HCT116 (cell line): ENCODE results near the gene DMBT1. TPM values are rescaled to one million over a fixed set of nuclear protein-coding genes. Genes with fewer than 3 reads are reported as not detected.

Experiments used
- ATAC-seq: fragments of 200-7000 bp; cut with Tn5 transposase; 2 replicates; pipeline ENCODE4 v1.9.1; 2020; ENCODE audit warnings: mild to moderate bottlenecking, moderate library complexity
- BruUV-seq: library from RNA; stranded (reverse); fragments of 400-500 nt; replicated peaks from 2 replicates; lab custom pipeline; 2021; lab: Mats Ljungman, UMichigan
- CTCF ChIA-PET: fragments of 300-600 bp; sonication (Branson Sonifier 250); formaldehyde crosslinking; loops from one replicate; lab custom pipeline; 2021; ENCODE audit warnings: antibody characterized with exemption; lab: Charles Lee
- POLR2A ChIA-PET: fragments of 300-600, 350-600 bp; sonication (Branson Sonifier 250); formaldehyde crosslinking; loops from one replicate; lab custom pipeline; 2021; ENCODE audit warnings: antibody characterized with exemption; lab: Charles Lee
- RAD21 ChIA-PET, 2 experiments: fragments of 300-600 bp; sonication (Branson Sonifier 250); formaldehyde crosslinking; loops; one replicate each; lab custom pipeline; 2023; ENCODE audit warnings: low total read pairs in 2 of 2; ENCODE audit not compliant: uncharacterized antibody in 2 of 2, unreplicated experiment in 2 of 2, low non-redundant PET in 1 of 2; lab: Charles Lee
- DNase-seq: peaks from one replicate; pipeline ENCODE4 v3.0.0-alpha.2; 2010; ENCODE audit warnings: low read depth, low spot score
- H2AFZ ChIP-seq: fragments of 200-600 bp; shearing (Covaris generic), sonication (generic); 2 replicates; pipeline ENCODE4 v1.6.1; 2017; ENCODE audit warnings: low read depth, mixed run types, mixed read lengths, antibody characterized with exemption, low read length; ENCODE audit not compliant: poor library complexity, severe bottlenecking
- H3K27ac ChIP-seq: 2 replicates; pipeline ENCODE4 v1.5.1; 2012; ENCODE audit warnings: low read depth, low read length
- H3K27me3 ChIP-seq: fragments of 200-600 bp; sonication (generic); 2 replicates; pipeline ENCODE4 v1.6.1; 2016; ENCODE audit warnings: mixed run types, low read length, mixed read lengths; ENCODE audit not compliant: insufficient read depth
- H3K36me3 ChIP-seq, 2 experiments: fragments of 200-500 bp in 1 of 2; fragments of 200-600 bp in 1 of 2; sonication (Bioruptor generic) in 1 of 2; sonication (generic) in 1 of 2; 2 replicates each; pipeline versions ENCODE4 v1.5.1 to v1.6.1; 2014 to 2016; ENCODE audit warnings: low read length in 2 of 2, inconsistent platforms in 1 of 2, mixed read lengths in 1 of 2, mixed run types in 1 of 2; ENCODE audit not compliant: insufficient read depth in 2 of 2, control insufficient read depth in 1 of 2
- H3K4me1 ChIP-seq, 2 experiments: fragments of 200-600 bp in 1 of 2; sonication (generic) in 1 of 2; 2 replicates each; pipeline versions ENCODE4 v1.5.1 to v1.6.1; 2012 to 2017; ENCODE audit warnings: low read length in 2 of 2, inconsistent platforms in 1 of 2, mild to moderate bottlenecking in 1 of 2, mixed read lengths in 1 of 2, mixed run types in 1 of 2, moderate library complexity in 1 of 2; ENCODE audit not compliant: insufficient read depth in 2 of 2, control insufficient read depth in 1 of 2
- H3K4me2 ChIP-seq: fragments of 200-600 bp; sonication (generic); 2 replicates; pipeline ENCODE4 v1.6.1; 2017; ENCODE audit warnings: mixed run types, low read length, mixed read lengths
- H3K4me3 ChIP-seq, 2 experiments: fragments of 200-600 bp in 1 of 2; sonication (generic) in 1 of 2; replicated peaks in 1 of 2; 2 replicates each; pipeline ENCODE4 v1.5.1; 2011 to 2016; ENCODE audit warnings: low read length in 2 of 2, control low read depth in 1 of 2, low read depth in 1 of 2, mild to moderate bottlenecking in 1 of 2, mixed read lengths in 1 of 2, mixed run types in 1 of 2
- H3K79me2 ChIP-seq: fragments of 200-600 bp; sonication (generic); 2 replicates; pipeline ENCODE4 v1.6.1; 2017; ENCODE audit warnings: mild to moderate bottlenecking, mixed run types, low read length, moderate library complexity, mixed read lengths; ENCODE audit not compliant: insufficient read depth
- H3K9ac ChIP-seq: fragments of 200-600 bp; sonication (generic); 2 replicates; pipeline ENCODE4 v1.6.1; 2016; ENCODE audit warnings: low read length, mixed read lengths
- H3K9me2 ChIP-seq: fragments of 200-600 bp; sonication (generic), shearing (Covaris generic); 2 replicates; pipeline ENCODE4 v1.6.1; 2017; ENCODE audit warnings: mixed run types, mild to moderate bottlenecking, moderate library complexity; ENCODE audit not compliant: insufficient read depth
- H3K9me3 ChIP-seq, 2 experiments: fragments of 200-500 bp in 1 of 2; fragments of 200-600 bp in 1 of 2; sonication (Bioruptor generic) in 1 of 2; sonication (generic) in 1 of 2; 2 replicates each; pipeline ENCODE4 v1.6.1; 2014 to 2017; ENCODE audit warnings: low read length in 2 of 2, mixed read lengths in 2 of 2, inconsistent platforms in 1 of 2, low read depth in 1 of 2, mild to moderate bottlenecking in 1 of 2, mixed run types in 1 of 2, moderate library complexity in 1 of 2; ENCODE audit not compliant: control insufficient read depth in 1 of 2, insufficient read depth in 1 of 2
- H4K20me1 ChIP-seq: fragments of 200-600 bp; sonication (generic), shearing (Covaris generic); 2 replicates; pipeline ENCODE4 v1.6.1; 2017; ENCODE audit warnings: mixed run types, mild to moderate bottlenecking, moderate library complexity; ENCODE audit not compliant: insufficient read depth
- CEBPB ChIP-seq: IDR thresholded peaks from 2 replicates; pipeline ENCODE4 v1.6.1; 2012; ENCODE audit warnings: low read depth
- EGR1 ChIP-seq: IDR thresholded peaks from 2 replicates; pipeline ENCODE4 v1.6.1; 2012; ENCODE audit warnings: low read depth
- ELF1 ChIP-seq: IDR thresholded peaks from 2 replicates; pipeline ENCODE4 v1.6.1; 2012; ENCODE audit warnings: low read depth, borderline replicate concordance
- EZH2 ChIP-seq: fragments of 200-600 bp; sonication (generic); IDR thresholded peaks from 2 replicates; pipeline ENCODE4 v1.6.1; 2017; ENCODE audit warnings: antibody characterized with exemption, mixed run types
- EZH2phosphoT487 ChIP-seq: fragments of 200-600 bp; IDR thresholded peaks from 2 replicates; pipeline ENCODE4 v1.6.1; 2018; ENCODE audit warnings: antibody characterized with exemption, borderline replicate concordance
- FOSL1 ChIP-seq: IDR thresholded peaks from 2 replicates; pipeline ENCODE4 v1.6.1; 2012; ENCODE audit warnings: low read depth
- JUND ChIP-seq: IDR thresholded peaks from 2 replicates; pipeline ENCODE4 v1.6.1; 2012
- POLR2A ChIP-seq: IDR thresholded peaks from 2 replicates; pipeline ENCODE4 v1.7.0; 2011; ENCODE audit warnings: borderline replicate concordance; ENCODE audit not compliant: insufficient read depth, insufficient read length; ENCODE audit errors: extremely low read depth
- POLR2AphosphoS5 ChIP-seq: IDR thresholded peaks from 2 replicates; pipeline ENCODE4 v1.6.1; 2011; ENCODE audit warnings: mild to moderate bottlenecking, low read depth, low read length, moderate library complexity
- RAD21 ChIP-seq: IDR thresholded peaks from 2 replicates; pipeline ENCODE4 v1.6.1; 2012; ENCODE audit warnings: low read depth, mild to moderate bottlenecking
- SP1 ChIP-seq: IDR thresholded peaks from 2 replicates; pipeline ENCODE4 v1.6.1; 2012; ENCODE audit warnings: low read depth
- SRF ChIP-seq: IDR thresholded peaks from 2 replicates; pipeline ENCODE4 v1.6.1; 2012; ENCODE audit warnings: low read depth
- TCF7L2 ChIP-seq: IDR thresholded peaks from 2 replicates; pipeline ENCODE4 v1.7.0; 2011; ENCODE audit warnings: borderline replicate concordance, inconsistent platforms; ENCODE audit not compliant: insufficient read depth, insufficient read length; ENCODE audit errors: extremely low read depth
- YY1 ChIP-seq: IDR thresholded peaks from 2 replicates; pipeline ENCODE4 v1.6.1; 2011; ENCODE audit warnings: low read length, low read depth, moderate library complexity, mild to moderate bottlenecking; ENCODE audit not compliant: insufficient replicate concordance; ENCODE audit errors: extremely low read depth
- intact Hi-C: fragments of 100-400 bp; cut with micrococcal nuclease; formaldehyde crosslinking; loops from 2 replicates; pipeline ENCODE4 v1.10.0; 2022
- total RNA-seq: library from RNA; stranded (reverse); gene quantifications from one replicate; pipeline ENCODE4 v1.2.1, GENCODE V29; 2021; ENCODE audit not compliant: unreplicated experiment
- TF ChIP-seq, protein P1 (sequence below), 3 experiments: fragments of 200-600 bp in 1 of 3; sonication (generic) in 1 of 3; IDR thresholded peaks in 2 of 3; conservative IDR thresholded peaks in 1 of 3; 2 replicates each; pipeline ENCODE4 v1.5.1; 2012 to 2017; ENCODE audit warnings: low read depth in 2 of 3, low read length in 2 of 3, antibody characterized with exemption in 1 of 3, borderline replicate concordance in 1 of 3, control low read depth in 1 of 3, mild to moderate bottlenecking in 1 of 3, mixed read lengths in 1 of 3, mixed run types in 1 of 3, moderate library complexity in 1 of 3; ENCODE audit not compliant: insufficient read depth in 1 of 3
- TF ChIP-seq, protein P2 (sequence below): IDR thresholded peaks from 2 replicates; pipeline ENCODE4 v1.6.1; 2012
- TF ChIP-seq, protein P3 (sequence below): IDR thresholded peaks from 2 replicates; pipeline ENCODE4 v1.6.1; 2012; ENCODE audit warnings: low read depth
- TF ChIP-seq, protein P4 (sequence below): IDR thresholded peaks from 2 replicates; pipeline ENCODE4 v1.6.1; 2012

DMBT1 gene
- total RNA-seq, 1 experiment from 2014 or later, result 0.17 TPM

DNA sequence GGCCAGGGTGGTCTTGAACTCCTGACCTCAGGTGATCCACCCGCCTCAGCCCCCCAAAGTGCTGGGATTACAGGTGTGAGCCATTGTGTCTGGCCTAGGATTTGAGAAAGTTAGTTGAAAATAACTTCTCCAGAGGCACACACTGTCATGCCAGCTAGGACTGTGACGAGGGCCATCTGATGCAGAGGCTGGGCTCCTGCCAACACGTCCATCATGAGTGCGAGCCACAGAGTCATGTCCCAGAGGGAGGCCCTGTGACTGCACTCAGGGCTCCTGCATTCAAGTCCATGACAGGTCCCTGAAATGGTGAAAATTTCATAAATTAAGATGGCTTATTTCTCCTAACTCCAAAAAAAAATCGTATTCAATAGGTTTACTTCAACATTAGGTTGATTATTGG, 122.0 kb downstream of the DMBT1 start:
- intact Hi-C loops, result no loop called here
- Histone ChIP-seq H4K20me1 (no peaks in the 10 kb centered on the region), H3K36me3 (no peaks in the 10 kb centered on the region), H3K27ac (no peak overlapping the region), H3K4me2 (no peak overlapping the region), H3K9ac (no peak overlapping the region), H3K9me3 (no peaks in the 10 kb centered on the region), H3K9me2 (no peaks in the 10 kb centered on the region), H3K79me2 (no peaks in the 10 kb centered on the region), H3K4me1 (no peaks in the 10 kb centered on the region), H3K27me3 (peaks cover 72% of the 10 kb centered on the region), H2AFZ (no peak overlapping the region), H3K4me3 (no peak overlapping the region)
- BruUV-seq, result no TSS peak
- RAD21 ChIA-PET, result no interaction called here
- POLR2A ChIA-PET, result no interaction called here
- CTCF ChIA-PET, result interaction anchor here (1.6 kb wide), 1 partner anchor 34 kb away, joined by 3 read pairs; no protein-coding TSS in a partner anchor
- ATAC-seq (no peak), DNase-seq (no peak)
- TF ChIP-seq, protein P1, sequence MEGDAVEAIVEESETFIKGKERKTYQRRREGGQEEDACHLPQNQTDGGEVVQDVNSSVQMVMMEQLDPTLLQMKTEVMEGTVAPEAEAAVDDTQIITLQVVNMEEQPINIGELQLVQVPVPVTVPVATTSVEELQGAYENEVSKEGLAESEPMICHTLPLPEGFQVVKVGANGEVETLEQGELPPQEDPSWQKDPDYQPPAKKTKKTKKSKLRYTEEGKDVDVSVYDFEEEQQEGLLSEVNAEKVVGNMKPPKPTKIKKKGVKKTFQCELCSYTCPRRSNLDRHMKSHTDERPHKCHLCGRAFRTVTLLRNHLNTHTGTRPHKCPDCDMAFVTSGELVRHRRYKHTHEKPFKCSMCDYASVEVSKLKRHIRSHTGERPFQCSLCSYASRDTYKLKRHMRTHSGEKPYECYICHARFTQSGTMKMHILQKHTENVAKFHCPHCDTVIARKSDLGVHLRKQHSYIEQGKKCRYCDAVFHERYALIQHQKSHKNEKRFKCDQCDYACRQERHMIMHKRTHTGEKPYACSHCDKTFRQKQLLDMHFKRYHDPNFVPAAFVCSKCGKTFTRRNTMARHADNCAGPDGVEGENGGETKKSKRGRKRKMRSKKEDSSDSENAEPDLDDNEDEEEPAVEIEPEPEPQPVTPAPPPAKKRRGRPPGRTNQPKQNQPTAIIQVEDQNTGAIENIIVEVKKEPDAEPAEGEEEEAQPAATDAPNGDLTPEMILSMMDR (IDR thresholded peaks at IDR 0.05 in 2 of 3, conservative IDR thresholded peaks at IDR 0.05 in 1 of 3; ENCODE audit: borderline replicate concordance in 1 of 3, insufficient read depth in 1 of 3, low read depth in 2 of 3, low read length in 2 of 3), result no peak
- TF ChIP-seq CEBPB (no peak), POLR2AphosphoS5 (no peak), FOSL1 (no peak), RAD21 (no peak), YY1 (no peak), SP1 (no peak), EGR1 (no peak), SRF (no peak), EZH2 (no peak), JUND (no peak), EZH2phosphoT487 (no peak), ELF1 (no peak), POLR2A (no peak), TCF7L2 (no peak)
- TF ChIP-seq, protein P2, sequence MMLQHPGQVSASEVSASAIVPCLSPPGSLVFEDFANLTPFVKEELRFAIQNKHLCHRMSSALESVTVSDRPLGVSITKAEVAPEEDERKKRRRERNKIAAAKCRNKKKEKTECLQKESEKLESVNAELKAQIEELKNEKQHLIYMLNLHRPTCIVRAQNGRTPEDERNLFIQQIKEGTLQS, result no peak
- TF ChIP-seq, protein P3, sequence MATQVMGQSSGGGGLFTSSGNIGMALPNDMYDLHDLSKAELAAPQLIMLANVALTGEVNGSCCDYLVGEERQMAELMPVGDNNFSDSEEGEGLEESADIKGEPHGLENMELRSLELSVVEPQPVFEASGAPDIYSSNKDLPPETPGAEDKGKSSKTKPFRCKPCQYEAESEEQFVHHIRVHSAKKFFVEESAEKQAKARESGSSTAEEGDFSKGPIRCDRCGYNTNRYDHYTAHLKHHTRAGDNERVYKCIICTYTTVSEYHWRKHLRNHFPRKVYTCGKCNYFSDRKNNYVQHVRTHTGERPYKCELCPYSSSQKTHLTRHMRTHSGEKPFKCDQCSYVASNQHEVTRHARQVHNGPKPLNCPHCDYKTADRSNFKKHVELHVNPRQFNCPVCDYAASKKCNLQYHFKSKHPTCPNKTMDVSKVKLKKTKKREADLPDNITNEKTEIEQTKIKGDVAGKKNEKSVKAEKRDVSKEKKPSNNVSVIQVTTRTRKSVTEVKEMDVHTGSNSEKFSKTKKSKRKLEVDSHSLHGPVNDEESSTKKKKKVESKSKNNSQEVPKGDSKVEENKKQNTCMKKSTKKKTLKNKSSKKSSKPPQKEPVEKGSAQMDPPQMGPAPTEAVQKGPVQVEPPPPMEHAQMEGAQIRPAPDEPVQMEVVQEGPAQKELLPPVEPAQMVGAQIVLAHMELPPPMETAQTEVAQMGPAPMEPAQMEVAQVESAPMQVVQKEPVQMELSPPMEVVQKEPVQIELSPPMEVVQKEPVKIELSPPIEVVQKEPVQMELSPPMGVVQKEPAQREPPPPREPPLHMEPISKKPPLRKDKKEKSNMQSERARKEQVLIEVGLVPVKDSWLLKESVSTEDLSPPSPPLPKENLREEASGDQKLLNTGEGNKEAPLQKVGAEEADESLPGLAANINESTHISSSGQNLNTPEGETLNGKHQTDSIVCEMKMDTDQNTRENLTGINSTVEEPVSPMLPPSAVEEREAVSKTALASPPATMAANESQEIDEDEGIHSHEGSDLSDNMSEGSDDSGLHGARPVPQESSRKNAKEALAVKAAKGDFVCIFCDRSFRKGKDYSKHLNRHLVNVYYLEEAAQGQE, result no peak
- TF ChIP-seq, protein P4, sequence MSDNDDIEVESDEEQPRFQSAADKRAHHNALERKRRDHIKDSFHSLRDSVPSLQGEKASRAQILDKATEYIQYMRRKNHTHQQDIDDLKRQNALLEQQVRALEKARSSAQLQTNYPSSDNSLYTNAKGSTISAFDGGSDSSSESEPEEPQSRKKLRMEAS, result no peak
